GM23248 (cell line): ENCODE measurements around the gene RBBP8NL. TPM values are rescaled to one million over a fixed set of nuclear protein-coding genes. Genes with fewer than 3 reads are reported as not detected.
"Not testable (repeated sequence)": the region's sequence is repeated elsewhere in the genome, so short reads cannot be mapped to it uniquely, and the experiment has no call there.

Experiments used
- DNase-seq: peaks from one replicate; pipeline ENCODE4 v3.0.0-alpha.2; 2015
- H2AFZ ChIP-seq: fragments of 200-600 bp; sonication (generic); 2 replicates; pipeline ENCODE4 v1.6.1; 2016; ENCODE audit warnings: antibody characterized with exemption
- H3F3A ChIP-seq: fragments of 200-600 bp; sonication (generic); 2 replicates; pipeline ENCODE4 v1.6.1; 2016; ENCODE audit warnings: mild to moderate bottlenecking, antibody characterized with exemption, mixed run types; ENCODE audit not compliant: insufficient read depth
- H3K27ac ChIP-seq: fragments of 200-600 bp; sonication (generic); 2 replicates; pipeline ENCODE4 v1.5.1; 2016; ENCODE audit warnings: mild to moderate bottlenecking
- H3K27me3 ChIP-seq: fragments of 200-600 bp; sonication (generic); replicated peaks from 2 replicates; pipeline ENCODE4 v1.6.1; 2016; ENCODE audit warnings: mild to moderate bottlenecking; ENCODE audit not compliant: insufficient read depth
- H3K36me3 ChIP-seq: fragments of 200-600 bp; sonication (generic); 2 replicates; pipeline ENCODE4 v1.6.1; 2016; ENCODE audit warnings: low read depth, mild to moderate bottlenecking
- H3K4me1 ChIP-seq: fragments of 200-600 bp; sonication (generic); 2 replicates; pipeline ENCODE4 v1.6.1; 2016; ENCODE audit warnings: mild to moderate bottlenecking; ENCODE audit not compliant: insufficient read depth
- H3K4me2 ChIP-seq: fragments of 200-600 bp; sonication (generic); one replicate; pipeline ENCODE4 v1.6.1; 2016; ENCODE audit warnings: mild to moderate bottlenecking; ENCODE audit not compliant: unreplicated experiment
- H3K4me3 ChIP-seq: fragments of 200-600 bp; sonication (generic); 2 replicates; pipeline ENCODE4 v1.5.1; 2016; ENCODE audit warnings: mild to moderate bottlenecking
- H3K79me2 ChIP-seq: fragments of 200-600 bp; sonication (generic); 2 replicates; pipeline ENCODE4 v1.6.1; 2016; ENCODE audit warnings: mild to moderate bottlenecking; ENCODE audit not compliant: insufficient read depth
- H3K9ac ChIP-seq: fragments of 200-600 bp; sonication (generic); 2 replicates; pipeline ENCODE4 v1.6.1; 2016; ENCODE audit warnings: mild to moderate bottlenecking
- H3K9me2 ChIP-seq: fragments of 200-600 bp; sonication (generic); 2 replicates; pipeline ENCODE4 v1.6.1; 2016; ENCODE audit warnings: mixed run types, mild to moderate bottlenecking, moderate library complexity; ENCODE audit not compliant: insufficient read depth
- H3K9me3 ChIP-seq: fragments of 200-600 bp; sonication (generic); one replicate; pipeline ENCODE4 v1.6.1; 2017; ENCODE audit warnings: low read depth
- H4K20me1 ChIP-seq: fragments of 200-600 bp; sonication (generic); 2 replicates; pipeline ENCODE4 v1.6.0; 2016; ENCODE audit not compliant: insufficient read depth
- EZH2 ChIP-seq: fragments of 200-600 bp; sonication (generic); IDR thresholded peaks from 2 replicates; pipeline ENCODE4 v1.6.1; 2018; ENCODE audit warnings: antibody characterized with exemption, mild to moderate bottlenecking; ENCODE audit not compliant: insufficient read depth, poor library complexity, severe bottlenecking
- EZH2phosphoT487 ChIP-seq: fragments of 200-600 bp; sonication (generic); IDR thresholded peaks from 2 replicates; pipeline ENCODE4 v1.6.1; 2018; ENCODE audit warnings: antibody characterized with exemption, moderate library complexity, mild to moderate bottlenecking, low read depth; ENCODE audit not compliant: insufficient read depth
- WGBS, 2 experiments: methylation state at CpG; one replicate each; pipeline ENCODE4 v1.1.6; 2015 to 2017; ENCODE audit warnings: low lambda C conversion rate in 2 of 2, low coverage in 1 of 2; ENCODE audit errors: missing lambda C conversion rate in 2 of 2; 5-methylcytosine and 5-hydroxymethylcytosine counted together
- in situ Hi-C: fragments of 300-500 bp; cut with MboI; formaldehyde crosslinking; loops from 2 replicates; pipeline ENCODE4 v1.15.0; 2020
- polyA plus RNA-seq: library from polyadenylated mRNA; unstranded; fragments of >200 nt; fragmentation: Nextera tagmentation; extraction: Ambion mirVana; gene quantifications from 2 replicates; pipeline ENCODE4 v1.2.1, GENCODE V29; 2016
- total RNA-seq: library from RNA; depleted of rRNA; stranded (reverse); fragments of >200 nt; shearing (Covaris generic); gene quantifications from 2 replicates; pipeline ENCODE4 v1.2.3, GENCODE V29; 2014

RBBP8NL gene
- total and polyA plus RNA-seq, 2 experiments from 2014 or later: not detected

DNA sequence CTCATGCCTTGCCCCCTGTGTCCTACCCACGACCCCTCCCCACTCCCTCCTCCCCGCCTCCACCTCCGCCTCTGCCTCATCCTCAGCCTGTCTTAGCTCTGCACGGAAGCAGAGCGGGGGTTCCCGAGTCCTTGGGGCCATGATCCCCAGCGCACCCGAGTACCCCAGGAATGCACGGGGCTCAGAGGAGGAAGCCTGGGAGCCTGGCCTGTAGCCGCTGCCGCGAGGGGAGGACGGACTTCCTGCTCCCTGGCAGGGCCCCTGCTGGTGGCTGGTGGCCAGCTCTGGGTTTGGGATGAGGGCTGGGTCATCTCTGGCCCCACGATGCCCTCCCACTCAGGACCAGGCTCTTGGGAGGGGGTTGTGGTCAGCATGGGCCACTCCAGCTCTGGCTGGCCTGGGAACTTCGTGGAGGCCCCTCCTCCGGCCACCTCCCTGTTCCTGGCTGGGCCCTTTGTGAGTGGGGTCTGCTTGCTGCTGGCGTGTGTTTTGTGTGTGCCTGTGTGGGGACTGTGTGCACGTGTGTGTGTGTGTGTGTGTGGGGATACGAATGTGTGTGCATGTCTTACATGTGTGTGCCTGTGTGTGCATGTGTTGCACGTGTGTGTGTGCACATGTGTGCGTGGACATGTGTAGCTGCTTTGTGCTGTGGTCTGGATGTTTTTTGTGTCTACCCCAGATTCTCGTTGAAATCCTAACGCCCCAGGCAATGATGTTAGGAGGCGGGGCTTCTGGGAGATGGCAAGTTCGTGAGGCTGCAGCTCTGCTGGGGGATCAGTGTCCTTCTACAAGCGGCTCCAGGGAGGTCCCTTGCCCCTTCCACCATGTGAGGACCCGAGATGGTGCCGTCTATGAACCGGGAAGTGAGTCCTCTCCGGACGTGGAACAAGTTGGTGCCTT is 1.3 kb upstream of the RBBP8NL start:
- no peak overlapping the region for H3K9ac ChIP-seq
- no peaks in the 10 kb centered on the region for H3K36me3 ChIP-seq
- H3K27me3 ChIP-seq: peaks cover 20% of the 10 kb centered on the region
- no peaks in the 10 kb centered on the region for H3K9me2 ChIP-seq
- DNase-seq: no peak
- no peaks in the 10 kb centered on the region for H3K4me1 ChIP-seq
- 11 to 12% methylated on average over 26 to 28 of the region's 31 CpGs for WGBS, 2 experiments
- H4K20me1 ChIP-seq: no peaks in the 10 kb centered on the region
- H3K4me3 ChIP-seq: no peak overlapping the region
- in situ Hi-C loops: no loop called here
- H3K4me2 ChIP-seq: no peak overlapping the region
- no peaks in the 10 kb centered on the region for H3K79me2 ChIP-seq
- no peak overlapping the region for H2AFZ ChIP-seq
- TF ChIP-seq EZH2phosphoT487 (no peak), EZH2 (no peak)
- H3K9me3 ChIP-seq: no peaks in the 10 kb centered on the region
- H3K27ac ChIP-seq: no peak overlapping the region
- no peaks in the 10 kb centered on the region for H3F3A ChIP-seq

- Histone ChIP-seq H4K20me1 (no peaks in the 10 kb centered on the region), H3K4me2 (no peak overlapping the region), H3K4me1 (no peaks in the 10 kb centered on the region), H2AFZ (no peak overlapping the region), H3K4me3 (no peak overlapping the region), H3F3A (no peaks in the 10 kb centered on the region), H3K79me2 (no peaks in the 10 kb centered on the region), H3K27me3 (peaks cover 14% of the 10 kb centered on the region), H3K27ac (no peak overlapping the region), H3K9ac (no peak overlapping the region), H3K36me3 (no peaks in the 10 kb centered on the region), H3K9me2 (no peaks in the 10 kb centered on the region), H3K9me3 (no peaks in the 10 kb centered on the region)
- no peak for TF ChIP-seq EZH2
- no peak for TF ChIP-seq EZH2phosphoT487
- no peak for DNase-seq
- WGBS, 2 experiments: 26 to 40% methylated on average over 6 to 8 of the region's 10 CpGs
- in situ Hi-C loops: no loop called here
Observed at GRCh38 chr20:62428002-62428372, 648 bp upstream of the RBBP8NL start.

DNA sequence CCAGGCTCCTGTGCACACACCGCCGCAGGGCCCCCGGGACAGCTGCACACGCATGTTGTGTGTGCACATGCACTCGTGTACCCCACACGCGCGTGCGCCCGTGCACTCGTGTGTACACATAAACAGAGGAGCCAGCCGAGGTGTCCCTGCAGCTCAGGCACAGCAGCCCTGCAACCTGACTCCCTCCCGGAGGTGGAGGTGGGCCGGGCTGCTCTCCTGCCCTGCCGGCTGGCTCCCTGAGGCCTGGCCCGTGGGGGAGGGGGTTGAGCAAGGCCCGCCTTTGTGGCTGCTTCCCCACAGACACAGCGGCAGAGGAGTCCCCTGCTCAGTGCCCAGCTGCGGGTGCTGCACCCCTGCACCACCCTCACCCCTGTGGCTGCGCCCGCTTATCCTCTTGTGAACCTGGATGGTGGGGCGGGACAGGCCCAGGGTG is 624 bp downstream of the RBBP8NL start:
- 45 to 53% methylated on average over 18 to 21 of the region's 22 CpGs for WGBS, 2 experiments
- TF ChIP-seq EZH2phosphoT487 (no peak), EZH2 (no peak)
- H3K9me2 ChIP-seq: no peaks in the 10 kb centered on the region
- H3F3A ChIP-seq: no peaks in the 10 kb centered on the region
- no peaks in the 10 kb centered on the region for H3K36me3 ChIP-seq
- H3K79me2 ChIP-seq: no peaks in the 10 kb centered on the region
- DNase-seq: no peak
- no peak overlapping the region for H3K27ac ChIP-seq
- no peak overlapping the region for H3K4me2 ChIP-seq
- H3K4me1 ChIP-seq: no peaks in the 10 kb centered on the region
- H3K27me3 ChIP-seq: peaks cover 8% of the 10 kb centered on the region
- no peaks in the 10 kb centered on the region for H4K20me1 ChIP-seq
- H3K9ac ChIP-seq: no peak overlapping the region
- in situ Hi-C loops: no loop called here
- H3K4me3 ChIP-seq: no peak overlapping the region
- H2AFZ ChIP-seq: no peak overlapping the region
- H3K9me3 ChIP-seq: no peaks in the 10 kb centered on the region

GRCh38 chr20:62426059-62426348 is 1.3 kb downstream of the RBBP8NL start:
- H3K4me2 ChIP-seq, H3K9me2 ChIP-seq, H3K9ac ChIP-seq, H3K27ac ChIP-seq, H3K9me3 ChIP-seq, DNase-seq, H3K79me2 ChIP-seq, H3K4me3 ChIP-seq, H3K27me3 ChIP-seq, H2AFZ ChIP-seq, H3F3A ChIP-seq, H4K20me1 ChIP-seq, H3K36me3 ChIP-seq, H3K4me1 ChIP-seq, in situ Hi-C loops: not testable (repeated sequence)
- 84 to 89% methylated on average over 3 to 4 of the region's 4 CpGs for WGBS, 2 experiments
